ENCODE data around the gene ACBD6. TPM values are rescaled to one million over a fixed set of nuclear protein-coding genes. Genes with fewer than 3 reads are reported as not detected.

Gene ACBD6
- total and polyA plus RNA-seq, 2 of the 4 experiments (the other 2 are of a cell fraction) = 52.5 to 59.1 TPM

DNA sequence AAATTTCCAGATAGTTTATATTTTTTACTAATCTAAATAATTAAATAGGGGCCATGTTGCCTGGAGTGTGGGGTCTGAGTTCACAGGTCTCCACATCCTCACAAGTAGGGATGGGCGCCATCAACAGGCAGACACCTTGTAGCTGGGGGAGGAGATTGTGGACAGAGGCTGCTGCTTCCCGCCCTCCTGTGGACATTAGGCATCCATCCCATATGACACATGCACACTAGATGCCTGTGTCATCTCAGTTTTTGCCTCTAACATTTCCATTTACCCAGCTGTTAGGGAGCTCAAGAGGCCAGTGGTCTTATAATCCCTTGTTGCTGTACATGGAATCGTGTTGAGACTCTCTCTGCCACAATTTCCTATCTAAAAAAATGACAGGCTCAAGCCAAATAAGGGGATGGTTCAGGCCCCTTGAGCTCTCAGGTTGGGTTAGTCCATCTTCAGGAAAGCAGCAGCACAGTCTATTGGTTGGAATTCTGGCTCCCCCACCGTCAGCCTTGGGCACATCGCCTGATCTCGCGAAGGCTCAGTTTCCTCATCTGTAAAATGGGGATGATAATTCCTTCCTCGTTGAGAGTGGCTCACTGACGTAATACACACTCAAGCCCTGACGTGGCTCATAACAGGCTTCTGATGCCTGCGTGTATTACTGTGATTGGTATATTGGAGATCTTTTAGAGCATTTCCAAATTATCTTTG is 258.7 kb downstream of the ACBD6 start:
- intact Hi-C loops (cut with micrococcal nuclease) (no loop called here), in situ Hi-C loops (cut with MboI; ENCODE audit: low sequenced_read_pairs) (no loop called here), dilution Hi-C loops (cut with HindIII; ENCODE audit: low sequenced_read_pairs, unreplicated experiment) (no loop called here)
- ChIA-PET CTCF (no interaction called here), POLR2A (ENCODE audit: unreplicated experiment) (no interaction called here)
- H3K4me3 ChIP-seq (ENCODE audit: insufficient read depth, low read depth, low read length) = no peak overlapping the region
- no peak overlapping the region for H2BK15ac ChIP-seq (ENCODE audit: low read depth, low read length)
- H3K36me3 ChIP-seq (ENCODE audit: control insufficient read depth, insufficient read depth, low read length) = no peaks in the 10 kb centered on the region
- H3K9me3 ChIP-seq (ENCODE audit: control insufficient read depth, insufficient read depth, low read length) = peaks cover 2% of the 10 kb centered on the region; the same call in 1 of the 2 replicates
- no peak overlapping the region for H3K4ac ChIP-seq (ENCODE audit: low read depth, low read length)
- ATAC-seq (ENCODE audit: low read depth) (no peak), DNase-seq (no peak)
- 100% methylated on average over 1 of the region's 11 CpGs; no CpG with 5 or more reads in 1 of the 2 experiments for WGBS, 2 experiments (ENCODE audit: extremely low coverage in 2 of 2, insufficient read length in 1 of 2)
- no peak overlapping the region for H3K56ac ChIP-seq (ENCODE audit: extremely low read depth, insufficient read depth, low read length)
- no peak overlapping the region for H3K14ac ChIP-seq (replicated peaks; ENCODE audit: low read depth, low read length)
- H4K5ac ChIP-seq (ENCODE audit: low read depth, low read length) = no peak overlapping the region
- H2AK9ac ChIP-seq (replicated peaks; ENCODE audit: low read depth, low read length, poor library complexity) = no peak overlapping the region
- no peaks in the 10 kb centered on the region for H4K20me1 ChIP-seq (ENCODE audit: insufficient read depth, low read length)
- no peak overlapping the region for H2BK20ac ChIP-seq (ENCODE audit: low read depth, low read length)
- H3K4me2 ChIP-seq (ENCODE audit: low read depth, low read length) = no peak overlapping the region
- TF ChIP-seq SMC3 (IDR thresholded peaks at IDR 0.05; ENCODE audit: low read depth, low read length) (no peak), MAZ (IDR thresholded peaks at IDR 0.05; ENCODE audit: borderline replicate concordance, low read depth, low read length) (no peak), POLR2A (IDR thresholded peaks at IDR 0.05; ENCODE audit: low read depth, low read length) (no peak), MXI1 (IDR thresholded peaks at IDR 0.05; ENCODE audit: borderline replicate concordance, low read depth, low read length) (no peak)
- TF ChIP-seq, protein P1, sequence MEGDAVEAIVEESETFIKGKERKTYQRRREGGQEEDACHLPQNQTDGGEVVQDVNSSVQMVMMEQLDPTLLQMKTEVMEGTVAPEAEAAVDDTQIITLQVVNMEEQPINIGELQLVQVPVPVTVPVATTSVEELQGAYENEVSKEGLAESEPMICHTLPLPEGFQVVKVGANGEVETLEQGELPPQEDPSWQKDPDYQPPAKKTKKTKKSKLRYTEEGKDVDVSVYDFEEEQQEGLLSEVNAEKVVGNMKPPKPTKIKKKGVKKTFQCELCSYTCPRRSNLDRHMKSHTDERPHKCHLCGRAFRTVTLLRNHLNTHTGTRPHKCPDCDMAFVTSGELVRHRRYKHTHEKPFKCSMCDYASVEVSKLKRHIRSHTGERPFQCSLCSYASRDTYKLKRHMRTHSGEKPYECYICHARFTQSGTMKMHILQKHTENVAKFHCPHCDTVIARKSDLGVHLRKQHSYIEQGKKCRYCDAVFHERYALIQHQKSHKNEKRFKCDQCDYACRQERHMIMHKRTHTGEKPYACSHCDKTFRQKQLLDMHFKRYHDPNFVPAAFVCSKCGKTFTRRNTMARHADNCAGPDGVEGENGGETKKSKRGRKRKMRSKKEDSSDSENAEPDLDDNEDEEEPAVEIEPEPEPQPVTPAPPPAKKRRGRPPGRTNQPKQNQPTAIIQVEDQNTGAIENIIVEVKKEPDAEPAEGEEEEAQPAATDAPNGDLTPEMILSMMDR (conservative IDR thresholded peaks at IDR 0.05; ENCODE audit: low read depth, low read length) = no peak
- no peak overlapping the region for H2AK5ac ChIP-seq (ENCODE audit: low read depth, low read length)
- no peak overlapping the region for H2AFZ ChIP-seq (replicated peaks; ENCODE audit: low read length, poor library complexity)
- no peaks in the 10 kb centered on the region for H3K79me1 ChIP-seq (ENCODE audit: low read depth in 1 of 2, low read length in 2 of 2)
- no peak overlapping the region for H2BK120ac ChIP-seq (ENCODE audit: low read depth, low read length)
- H3K23ac ChIP-seq (ENCODE audit: low read depth, low read length) = no peak overlapping the region
- no TSS peak for BruUV-seq (replicated peaks)
- H3K27me3 ChIP-seq (ENCODE audit: control insufficient read depth, insufficient read depth, low read length) = peaks cover 51% of the 10 kb centered on the region
- no peaks in the 10 kb centered on the region for H3K9me1 ChIP-seq (ENCODE audit: insufficient read depth, low read length)
- no peak overlapping the region for H3K27ac ChIP-seq (ENCODE audit: insufficient read depth, low read length)
- no peak overlapping the region for H3K18ac ChIP-seq (ENCODE audit: low read depth, low read length)
- H2BK5ac ChIP-seq (ENCODE audit: low read depth, low read length, poor library complexity, severe bottlenecking) = no peak overlapping the region
- no peak overlapping the region for H4K8ac ChIP-seq (ENCODE audit: low read depth in 2 of 2, low read length in 2 of 2)
- H3K9ac ChIP-seq (ENCODE audit: low read depth, low read length) = no peak overlapping the region
- no peak overlapping the region for H4K91ac ChIP-seq (ENCODE audit: insufficient read depth, low read depth, low read length)
- H3K4me1 ChIP-seq (ENCODE audit: control insufficient read depth, insufficient read depth, low read length) = no peaks in the 10 kb centered on the region
